NCI-H1105 treated with DMSO at 0.1 percent for 48 hours (cell line): ENCODE data around the gene VSTM2L.
"Not testable (repeated sequence)": the region's sequence is repeated elsewhere in the genome, so short reads cannot be mapped to it uniquely, and the experiment has no call there.

ENCODE experiments used
- DNase-seq: peaks from one replicate; lab custom pipeline; 2025; lab: John Stamatoyannopoulos, UW

The VSTM2L gene, protein sequence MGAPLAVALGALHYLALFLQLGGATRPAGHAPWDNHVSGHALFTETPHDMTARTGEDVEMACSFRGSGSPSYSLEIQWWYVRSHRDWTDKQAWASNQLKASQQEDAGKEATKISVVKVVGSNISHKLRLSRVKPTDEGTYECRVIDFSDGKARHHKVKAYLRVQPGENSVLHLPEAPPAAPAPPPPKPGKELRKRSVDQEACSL

GRCh38 chr20:37902504-37903313 lies at the start of gene VSTM2L:
Gene VSTM2L, plus strand, starts transcription at chr20:37903127. Its CDS starts 224 bp downstream, at chr20:37903351.
- DNase-seq, result peak; percentile 8

DNA sequence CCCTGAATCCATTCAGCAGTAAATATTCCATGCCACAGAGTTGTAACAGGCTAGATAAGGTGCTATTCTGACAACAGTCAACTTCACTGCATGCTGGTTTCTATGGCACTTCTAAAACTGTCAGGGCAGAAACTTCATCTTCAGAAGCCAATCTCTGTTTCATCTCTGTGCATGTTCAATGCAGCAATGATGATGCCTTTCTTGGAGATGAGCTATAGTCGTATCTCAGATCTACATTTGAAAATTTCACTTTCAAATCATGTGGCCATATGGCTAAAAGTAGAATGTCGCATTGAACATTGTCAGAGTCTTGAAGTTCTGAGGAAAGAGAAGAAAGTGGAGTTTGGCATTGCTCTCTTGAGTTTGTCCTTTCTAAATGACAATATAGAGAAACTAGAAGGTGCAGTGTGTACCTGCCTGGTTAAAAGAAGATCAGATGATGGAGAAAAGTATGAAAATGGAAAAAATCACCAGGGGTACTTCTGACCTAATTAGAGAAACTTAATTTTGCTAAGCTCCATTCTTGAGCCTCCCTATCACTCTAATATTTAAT lies 49.0 kb upstream of the VSTM2L start:
- no peak for DNase-seq

GRCh38 chr20:37856034-37856433 lies 46.9 kb upstream of the VSTM2L start:
- not testable (repeated sequence) for DNase-seq

GRCh38 chr20:37856932-37857660 lies 45.8 kb upstream of the VSTM2L start:
- DNase-seq, result no peak

GRCh38 chr20:37859406-37860171 lies 43.3 kb upstream of the VSTM2L start:
- DNase-seq, result no peak

GRCh38 chr20:37863289-37863688 lies 39.6 kb upstream of the VSTM2L start:
- DNase-seq, result no peak

- no peak for DNase-seq
These were observed 38.6 kb upstream of the VSTM2L start for GRCh38 chr20:37864298-37864697.

GRCh38 chr20:37866051-37866450 lies 36.9 kb upstream of the VSTM2L start:
- DNase-seq, result no peak

GRCh38 chr20:37867289-37868195 lies 35.4 kb upstream of the VSTM2L start:
- DNase-seq, result no peak

GRCh38 chr20:37868851-37869333 lies 34.0 kb upstream of the VSTM2L start:
- DNase-seq, result peak; percentile 44

DNA sequence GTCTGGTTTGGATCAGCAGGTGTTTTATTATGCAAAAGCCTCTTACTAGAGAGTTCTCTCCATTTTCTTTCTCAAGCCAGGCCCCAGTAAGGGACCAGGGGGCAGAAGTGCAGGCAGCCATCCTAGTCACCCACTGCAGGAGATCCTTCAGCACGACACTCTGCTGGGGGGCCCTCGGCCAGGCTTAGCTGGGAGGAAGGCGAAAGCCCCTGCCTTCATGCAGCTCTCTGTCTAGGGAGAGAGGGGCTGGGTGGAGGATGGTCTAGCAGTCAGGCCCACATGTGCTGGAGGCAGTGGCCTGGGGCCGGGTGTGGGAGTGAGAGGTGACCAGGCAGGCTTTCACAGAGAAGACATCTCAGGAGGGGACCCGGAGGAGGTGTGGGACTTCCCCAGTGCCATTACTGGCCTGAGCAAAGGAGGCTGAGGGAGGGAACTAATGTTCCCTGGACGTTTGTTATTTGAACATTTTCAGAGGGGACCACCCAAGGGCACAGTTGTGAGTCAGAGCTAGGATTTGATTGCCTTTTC lies 33.5 kb upstream of the VSTM2L start:
- DNase-seq, result no peak

DNA sequence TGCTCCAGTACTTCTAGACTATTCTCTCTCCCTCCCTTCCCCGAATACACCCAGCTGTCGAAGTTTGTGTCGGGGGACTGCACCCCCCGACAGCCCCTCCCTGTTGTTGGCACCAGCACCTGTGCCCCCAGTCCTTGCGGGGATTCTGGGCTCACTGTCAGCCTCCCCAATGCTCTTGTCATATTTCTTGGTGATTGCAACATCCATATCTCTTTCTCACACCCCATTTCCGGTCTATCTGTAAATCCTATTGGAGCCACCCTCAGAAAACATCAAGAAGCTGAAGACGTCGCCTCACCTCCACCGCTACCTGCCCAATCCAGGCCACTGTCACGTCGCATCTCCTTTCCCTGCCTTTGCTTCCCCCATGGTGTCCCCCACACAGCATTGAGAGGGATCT lies 32.6 kb upstream of the VSTM2L start:
- DNase-seq, result no peak

DNA sequence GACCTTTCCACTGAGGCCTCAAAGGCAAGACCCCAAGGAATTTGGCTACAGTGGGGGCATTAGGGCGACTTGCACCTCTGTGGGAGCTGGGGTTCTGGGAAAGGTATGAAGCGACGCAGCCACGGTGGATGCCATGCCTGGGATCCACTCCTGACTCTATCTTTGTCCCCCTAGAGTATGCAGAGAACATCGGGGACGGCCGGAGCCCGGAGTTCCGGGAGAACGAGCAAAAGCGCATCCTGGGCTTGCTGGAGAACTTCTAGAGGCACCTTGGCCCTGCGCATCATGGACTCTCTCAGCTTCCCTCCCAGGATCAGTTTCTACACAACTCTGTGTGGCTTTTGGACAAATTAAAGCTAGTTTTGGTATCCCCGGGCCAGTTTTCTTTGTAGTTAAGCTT lies 31.2 kb upstream of the VSTM2L start:
- no peak for DNase-seq

GRCh38 chr20:37872161-37872560 lies 30.8 kb upstream of the VSTM2L start:
- no peak for DNase-seq

- DNase-seq, result no peak
These were observed 29.0 kb upstream of the VSTM2L start for GRCh38 chr20:37873884-37874283.

DNA sequence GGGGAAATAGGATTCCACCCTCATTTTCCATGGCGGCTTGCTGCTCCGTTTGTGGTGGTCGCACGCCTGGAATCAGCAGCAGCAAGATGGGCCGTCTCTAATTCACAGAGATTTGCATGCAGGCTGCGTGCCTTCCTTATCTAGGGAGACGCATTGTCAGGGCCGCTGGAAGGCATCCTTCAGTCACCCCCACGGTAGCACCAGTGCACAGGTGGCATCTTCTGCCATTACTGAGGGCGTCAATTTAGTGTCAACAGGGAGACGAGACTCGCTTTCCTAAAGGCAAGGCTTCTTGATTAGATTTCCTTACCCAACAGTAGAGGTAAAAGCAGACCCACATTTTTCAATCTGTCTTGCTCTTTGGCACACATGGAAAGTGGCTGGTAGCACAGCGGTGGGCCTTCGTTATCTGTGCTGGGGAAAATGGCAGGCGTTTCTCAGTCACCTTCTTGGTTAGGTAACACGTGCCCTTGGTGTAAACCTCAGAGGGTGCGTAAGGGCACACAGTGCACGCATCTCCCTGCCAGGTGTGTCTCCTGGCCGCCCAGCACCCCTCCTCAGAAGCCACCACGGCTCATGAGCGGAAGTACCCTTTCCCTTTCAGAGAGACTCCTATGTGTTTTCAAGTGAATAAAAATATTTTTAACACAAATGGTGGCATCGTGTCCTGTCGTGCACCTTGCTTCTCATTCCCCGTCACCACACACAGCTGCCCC lies 27.3 kb upstream of the VSTM2L start:
- no peak for DNase-seq

GRCh38 chr20:37876863-37877262 lies 26.1 kb upstream of the VSTM2L start:
- DNase-seq, result no peak

DNA sequence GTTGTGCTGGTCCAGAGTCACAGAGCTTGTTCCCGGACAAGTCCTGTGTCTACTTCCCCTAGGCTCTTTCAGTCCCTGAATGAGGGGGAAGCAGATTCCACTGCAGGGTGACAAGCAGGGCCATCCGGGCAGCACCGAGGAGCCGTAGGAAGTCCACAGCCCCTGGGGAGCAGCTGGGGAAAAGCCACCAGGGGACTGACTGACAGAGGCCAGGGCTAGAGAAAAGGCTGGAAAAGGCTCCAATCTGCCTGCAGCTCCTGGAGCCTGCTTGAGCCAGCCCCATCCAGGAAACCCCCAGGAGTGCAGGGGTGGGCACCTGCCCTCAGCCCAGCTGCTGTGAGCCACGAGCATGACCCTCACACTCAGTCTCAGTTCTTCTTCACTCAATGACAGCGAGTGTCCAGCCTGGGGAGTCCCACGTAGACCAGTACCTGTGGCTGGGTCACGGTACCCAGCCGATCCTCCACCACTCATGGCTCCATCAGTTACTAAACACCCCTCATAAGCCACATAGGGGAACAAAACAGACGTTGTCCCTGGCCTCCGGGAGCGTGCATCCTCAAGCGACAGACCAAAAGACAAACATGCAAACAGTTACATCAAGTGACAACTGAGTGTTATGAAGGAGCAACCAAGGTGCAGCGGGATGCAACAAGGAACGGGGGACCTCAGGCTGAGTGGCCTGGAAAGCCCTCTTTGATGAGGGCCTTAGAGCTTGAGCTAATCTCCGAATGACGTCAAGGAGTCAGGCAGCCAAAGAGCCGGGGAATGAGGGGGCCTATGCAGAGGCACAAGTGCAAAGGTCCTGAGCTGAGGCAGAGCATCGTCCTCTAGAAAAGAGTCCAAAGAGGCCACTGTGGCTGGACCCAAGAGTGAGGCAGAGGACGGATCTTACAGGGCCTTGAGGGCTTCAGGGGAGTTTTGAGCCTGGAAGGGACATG lies 24.8 kb upstream of the VSTM2L start:
- no peak for DNase-seq
